ENCODE measurements around the gene ARHGEF37.

Gene ARHGEF37

DNA sequence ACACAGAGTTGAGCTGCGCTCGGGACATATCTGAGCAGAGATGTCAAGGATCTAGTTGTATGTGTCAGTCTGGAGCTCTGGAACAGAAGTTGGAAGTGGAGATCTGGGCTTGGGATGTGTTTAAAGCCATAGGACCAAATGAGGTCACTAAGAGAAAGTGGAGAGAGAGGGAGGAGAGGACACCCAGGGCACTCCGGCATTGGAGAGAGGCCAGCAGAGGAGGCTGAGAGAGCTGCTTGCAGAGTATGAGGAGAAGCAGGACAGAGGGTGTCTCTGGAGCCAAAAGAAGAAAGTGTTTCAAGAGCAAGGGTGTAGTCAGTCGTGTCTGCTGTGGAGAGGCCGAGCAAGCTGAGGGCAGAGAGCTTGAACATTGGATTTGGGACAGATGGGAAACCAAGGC lies 34.7 kb downstream of the ARHGEF37 start:
- H3K4me3 ChIP-seq (ENCODE audit: low read depth, low read length), result no peak overlapping the region
- DNase-seq (ENCODE audit: low read depth), result no peak
- TF ChIP-seq, protein P1, sequence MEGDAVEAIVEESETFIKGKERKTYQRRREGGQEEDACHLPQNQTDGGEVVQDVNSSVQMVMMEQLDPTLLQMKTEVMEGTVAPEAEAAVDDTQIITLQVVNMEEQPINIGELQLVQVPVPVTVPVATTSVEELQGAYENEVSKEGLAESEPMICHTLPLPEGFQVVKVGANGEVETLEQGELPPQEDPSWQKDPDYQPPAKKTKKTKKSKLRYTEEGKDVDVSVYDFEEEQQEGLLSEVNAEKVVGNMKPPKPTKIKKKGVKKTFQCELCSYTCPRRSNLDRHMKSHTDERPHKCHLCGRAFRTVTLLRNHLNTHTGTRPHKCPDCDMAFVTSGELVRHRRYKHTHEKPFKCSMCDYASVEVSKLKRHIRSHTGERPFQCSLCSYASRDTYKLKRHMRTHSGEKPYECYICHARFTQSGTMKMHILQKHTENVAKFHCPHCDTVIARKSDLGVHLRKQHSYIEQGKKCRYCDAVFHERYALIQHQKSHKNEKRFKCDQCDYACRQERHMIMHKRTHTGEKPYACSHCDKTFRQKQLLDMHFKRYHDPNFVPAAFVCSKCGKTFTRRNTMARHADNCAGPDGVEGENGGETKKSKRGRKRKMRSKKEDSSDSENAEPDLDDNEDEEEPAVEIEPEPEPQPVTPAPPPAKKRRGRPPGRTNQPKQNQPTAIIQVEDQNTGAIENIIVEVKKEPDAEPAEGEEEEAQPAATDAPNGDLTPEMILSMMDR (IDR thresholded peaks at IDR 0.05; ENCODE audit: low read depth, low read length, missing control alignments), result no peak

DNA sequence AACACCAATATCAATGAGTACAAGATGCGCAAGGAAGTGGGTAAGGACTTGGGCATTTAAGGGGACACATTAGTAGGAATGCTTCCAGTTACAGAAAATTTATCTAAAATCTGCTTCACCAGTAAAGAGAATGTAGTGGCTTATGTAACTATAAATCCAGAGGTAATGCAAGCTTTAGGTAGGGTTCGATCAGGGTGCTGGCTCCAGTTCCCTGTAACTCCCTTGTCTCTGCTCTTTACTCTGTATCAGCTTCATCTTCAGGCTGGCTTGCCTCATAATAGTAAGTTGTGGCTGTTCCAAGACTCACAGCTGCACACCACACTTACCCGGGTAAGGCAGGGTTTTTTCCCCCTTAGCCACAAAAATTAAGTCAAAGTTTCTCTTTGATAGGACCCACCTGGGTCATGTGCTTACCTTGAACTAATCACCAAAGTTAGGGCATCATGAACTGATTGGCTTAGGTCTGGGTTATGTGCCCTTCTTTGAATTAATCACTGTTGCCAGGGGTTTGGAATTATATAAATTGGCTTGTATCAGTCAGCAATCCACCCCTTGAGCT lies 35.5 kb downstream of the ARHGEF37 start:
- TF ChIP-seq, protein P1 (IDR thresholded peaks at IDR 0.05; ENCODE audit: low read depth, low read length, missing control alignments), result no peak
- DNase-seq (ENCODE audit: low read depth), result no peak
- H3K4me3 ChIP-seq (ENCODE audit: low read depth, low read length), result no peak overlapping the region

DNA sequence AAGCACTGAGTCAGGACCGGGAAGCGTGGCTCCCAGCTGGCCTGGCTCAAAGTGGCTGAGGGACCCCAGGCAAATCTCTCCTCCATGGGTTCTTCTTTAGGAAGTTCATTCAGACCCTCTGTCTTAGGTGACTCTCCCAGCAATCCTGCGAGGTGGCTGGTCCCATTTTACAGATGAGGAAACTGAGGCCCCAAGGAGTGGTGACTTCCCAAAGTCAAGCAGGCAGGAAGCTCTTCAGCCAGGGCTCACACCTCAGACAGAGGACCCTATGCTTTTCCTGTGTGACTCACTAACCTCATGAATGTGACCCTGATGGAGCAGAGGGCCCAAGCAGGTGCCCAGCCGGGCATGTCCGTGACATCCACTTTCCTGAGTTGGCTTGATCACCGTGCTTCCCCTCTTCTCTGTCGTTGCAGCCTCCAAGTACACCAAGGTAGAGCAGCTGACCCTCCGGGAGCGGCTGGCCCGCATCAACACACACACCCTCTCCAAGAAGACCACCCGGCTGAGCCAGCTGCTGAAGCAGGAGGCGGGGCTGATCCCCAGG lies 36.5 kb downstream of the ARHGEF37 start:
- TF ChIP-seq, protein P1 (IDR thresholded peaks at IDR 0.05; ENCODE audit: low read depth, low read length, missing control alignments), result no peak
- H3K4me3 ChIP-seq (ENCODE audit: low read depth, low read length), result 0 out of 2 replicates have a peak overlapping the region, but pooled peaks have one; percentile 12
- DNase-seq (ENCODE audit: low read depth), result peak; percentile 40

DNA sequence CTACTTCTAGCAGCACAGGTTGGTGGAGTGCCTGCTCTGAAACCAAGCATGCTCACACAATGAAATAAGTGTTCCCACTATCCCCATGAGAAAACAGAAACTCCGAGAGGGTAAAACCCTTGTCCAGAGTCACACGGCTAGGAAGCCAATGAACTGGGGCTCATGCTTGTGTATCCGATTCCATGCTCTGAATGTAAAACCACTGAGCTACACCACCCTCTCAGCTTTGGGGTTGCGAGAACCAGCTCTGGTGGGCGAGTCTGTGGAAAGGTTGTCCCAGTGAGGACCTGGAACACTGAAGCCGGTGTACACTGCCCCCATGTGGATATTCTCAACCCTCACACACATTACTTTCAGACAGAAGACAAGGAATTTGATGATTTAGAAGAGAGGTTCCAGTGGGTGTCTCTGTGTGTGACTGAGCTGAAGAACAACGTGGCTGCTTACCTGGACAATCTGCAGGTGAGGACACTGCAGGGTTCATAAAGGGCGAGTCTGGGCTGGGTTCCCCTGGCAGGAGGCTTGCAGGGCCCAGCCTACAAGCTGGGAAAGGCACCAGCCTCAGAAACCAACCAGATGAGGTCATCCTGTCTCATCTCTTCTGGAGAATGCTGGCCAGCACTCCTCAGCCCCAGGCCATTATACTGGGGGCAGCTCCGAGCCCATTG lies 37.4 kb downstream of the ARHGEF37 start:
- TF ChIP-seq, protein P1 (IDR thresholded peaks at IDR 0.05; ENCODE audit: low read depth, low read length, missing control alignments), result peak; percentile 79
- peak; percentile 50 for DNase-seq (ENCODE audit: low read depth)
- 0 out of 2 replicates have a peak overlapping the region, but pooled peaks have one; percentile 12 for H3K4me3 ChIP-seq (ENCODE audit: low read depth, low read length)

DNA sequence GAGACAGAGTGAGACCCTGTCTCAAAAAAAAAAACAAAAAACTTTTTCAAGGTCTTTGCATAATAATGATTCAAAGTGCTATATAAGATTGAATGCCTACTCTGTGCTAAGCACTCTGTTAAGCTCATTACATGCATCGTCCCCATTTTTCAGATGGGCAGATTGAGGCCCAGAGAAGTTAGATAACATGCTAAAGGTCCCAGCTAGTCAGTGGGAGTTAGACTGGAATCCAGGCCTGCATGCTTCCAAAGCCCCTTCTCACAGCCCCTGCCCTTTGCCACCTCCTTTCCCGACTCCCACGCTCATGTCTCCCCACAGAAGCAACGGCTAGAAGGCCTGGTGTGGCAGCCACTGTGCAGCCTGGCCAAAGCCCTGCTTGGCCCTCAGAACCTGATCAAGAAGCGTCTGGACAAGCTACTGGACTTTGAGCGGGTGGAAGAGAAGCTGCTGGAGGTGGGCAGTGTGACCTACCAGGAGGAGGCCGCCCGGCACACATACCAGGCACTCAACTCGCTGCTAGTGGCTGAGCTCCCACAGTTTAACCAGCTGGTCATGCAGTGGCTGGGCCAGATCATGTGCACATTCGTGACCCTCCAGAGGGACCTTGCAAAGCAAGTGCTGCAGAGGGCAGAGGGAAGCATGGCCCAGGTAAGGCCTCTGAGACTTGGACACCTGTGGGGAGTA lies 40.3 kb downstream of the ARHGEF37 start:
- TF ChIP-seq, protein P1 (IDR thresholded peaks at IDR 0.05; ENCODE audit: low read depth, low read length, missing control alignments), result no peak
- DNase-seq (ENCODE audit: low read depth), result no peak
- H3K4me3 ChIP-seq (ENCODE audit: low read depth, low read length), result no peak overlapping the region

DNA sequence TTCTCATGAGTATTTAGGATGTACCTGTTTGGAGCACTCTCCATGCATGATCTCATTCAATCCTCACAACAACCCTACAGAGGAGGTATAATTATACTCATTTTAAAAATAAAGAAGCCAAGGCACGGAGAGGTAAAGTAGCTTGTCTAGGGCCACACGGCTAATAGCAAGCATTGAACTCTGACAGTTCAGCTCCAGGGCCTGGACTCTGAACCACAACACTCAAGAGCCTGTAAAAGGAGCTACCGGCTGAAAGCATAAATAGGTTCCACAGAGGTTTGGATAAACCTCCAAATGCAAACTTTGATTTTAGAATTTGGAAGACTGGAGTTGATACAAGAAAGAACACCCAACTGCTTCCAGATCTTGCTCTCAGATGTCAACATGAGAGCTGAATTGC lies 41.2 kb downstream of the ARHGEF37 start:
- TF ChIP-seq, protein P1 (IDR thresholded peaks at IDR 0.05; ENCODE audit: low read depth, low read length, missing control alignments), result no peak
- H3K4me3 ChIP-seq (ENCODE audit: low read depth, low read length), result no peak overlapping the region
- no peak for DNase-seq (ENCODE audit: low read depth)

Data from GM12864 (cell line).